Amniotic epithelial cell (primary cell): ENCODE data around the gene RFPL4AL1.
"Not testable (repeated sequence)": the region's sequence is repeated elsewhere in the genome, so short reads cannot be mapped to it uniquely, and the experiment has no call there.

Experiments
- DNase-seq: peaks from one replicate; pipeline ENCODE4 v3.0.0-alpha.2; 2010; ENCODE audit warnings: low read depth

Gene RFPL4AL1

DNA sequence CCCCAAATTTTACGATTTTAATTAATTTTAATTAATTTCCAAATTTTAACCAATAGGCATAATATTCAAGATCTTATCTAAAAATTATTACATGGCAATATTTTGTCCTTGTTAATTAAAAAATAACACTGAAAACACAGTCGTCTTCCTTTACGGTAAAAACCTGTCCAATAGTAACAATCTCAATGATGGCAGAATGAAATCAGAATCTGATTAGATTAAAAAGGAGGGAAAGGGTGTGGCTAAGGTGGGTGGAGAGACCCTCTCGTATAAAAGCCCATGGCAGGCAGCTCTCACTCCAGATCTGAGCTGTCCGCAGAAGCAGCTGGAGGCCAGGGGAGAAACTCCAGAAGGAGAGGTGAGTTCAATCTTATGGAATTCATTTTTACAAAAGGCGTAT is at the start of gene RFPL4AL1:
Gene RFPL4AL1, plus strand, starts transcription at position 301 of the 400 bp plus-strand sequence. CDS start 2,687 bp downstream, outside the sequence.
- not testable (repeated sequence) for DNase-seq

DNA sequence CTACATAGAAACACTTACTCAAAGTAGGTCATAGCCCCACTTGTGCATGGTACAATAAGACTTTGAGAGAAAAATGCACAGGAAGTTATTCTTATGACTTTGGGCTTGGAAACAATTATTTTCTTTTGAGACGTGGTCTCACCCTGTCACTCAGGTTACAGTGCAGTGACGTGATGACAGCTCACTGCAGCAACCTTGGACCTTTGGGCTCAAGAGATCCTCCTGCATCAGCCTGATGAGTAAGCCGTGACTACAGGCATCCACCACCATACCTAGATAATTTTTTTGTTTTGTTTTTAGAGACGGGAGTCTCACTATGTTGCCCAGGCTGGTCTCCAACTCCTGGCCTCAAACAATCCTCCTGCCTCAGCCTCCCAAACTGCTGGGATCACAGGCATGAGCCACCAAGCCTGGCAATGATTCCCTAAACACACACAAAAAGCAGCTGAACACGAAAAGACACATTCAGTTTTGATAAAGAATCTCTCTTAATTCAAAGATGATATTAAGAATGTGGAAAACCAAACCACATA is 48.6 kb upstream of the RFPL4AL1 start:
- no peak for DNase-seq

DNA sequence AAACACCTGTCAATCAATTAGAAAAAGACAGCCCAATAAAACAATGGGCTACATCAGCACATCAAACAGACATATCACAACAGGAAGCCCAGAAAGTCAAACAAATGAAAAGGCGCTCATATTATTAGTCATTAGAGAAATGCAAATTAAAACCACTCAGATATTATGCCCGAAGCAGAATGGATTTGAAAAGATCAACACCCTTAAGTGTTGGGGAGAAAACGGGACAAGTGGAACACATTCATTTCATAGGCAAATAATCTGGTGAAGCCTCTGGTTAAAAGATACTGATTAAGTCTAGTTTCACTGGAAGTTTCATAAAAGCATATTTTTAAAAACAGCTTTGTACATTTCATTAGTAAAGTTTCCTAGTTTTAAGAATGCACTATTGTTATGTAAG is 48.1 kb upstream of the RFPL4AL1 start:
- DNase-seq = no peak

DNA sequence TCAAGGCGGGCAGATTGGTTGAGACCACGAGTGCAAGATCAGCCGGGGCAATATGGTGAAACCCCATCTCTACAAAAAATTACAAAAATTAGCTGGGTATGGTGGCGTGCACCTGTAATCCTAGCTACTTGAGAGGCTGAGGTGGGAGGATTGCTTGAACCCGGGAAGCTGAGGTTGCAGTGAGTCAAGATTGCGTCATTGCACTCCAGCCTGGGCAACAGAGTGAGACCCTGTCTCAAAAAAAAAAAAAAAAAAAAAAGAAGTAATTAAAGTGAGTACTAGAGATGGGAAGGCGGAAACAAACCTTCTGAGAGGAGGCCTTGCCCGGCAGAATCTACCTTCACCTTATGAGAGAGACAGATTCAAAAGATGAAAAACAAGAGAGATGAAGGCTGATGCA is 45.4 kb upstream of the RFPL4AL1 start:
- no peak for DNase-seq

DNA sequence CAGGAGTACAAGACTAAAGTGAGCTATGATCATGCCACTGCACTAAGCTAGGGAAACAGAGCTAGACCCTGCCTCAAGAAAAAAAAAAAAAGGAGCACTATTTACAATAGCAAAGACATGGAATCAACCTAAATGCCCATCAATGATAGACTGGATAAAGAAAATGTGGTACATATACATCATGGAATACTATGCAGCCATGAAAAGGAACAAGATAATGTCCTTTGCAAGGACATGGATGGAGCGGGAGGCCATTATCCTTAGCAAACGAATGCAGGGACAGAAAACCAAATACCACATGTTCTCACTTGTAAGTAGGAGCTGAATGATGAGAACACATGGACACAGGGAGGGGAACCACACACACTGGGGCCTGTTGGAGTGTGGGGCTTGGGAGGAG is 38.5 kb upstream of the RFPL4AL1 start:
- not testable (repeated sequence) for DNase-seq

DNA sequence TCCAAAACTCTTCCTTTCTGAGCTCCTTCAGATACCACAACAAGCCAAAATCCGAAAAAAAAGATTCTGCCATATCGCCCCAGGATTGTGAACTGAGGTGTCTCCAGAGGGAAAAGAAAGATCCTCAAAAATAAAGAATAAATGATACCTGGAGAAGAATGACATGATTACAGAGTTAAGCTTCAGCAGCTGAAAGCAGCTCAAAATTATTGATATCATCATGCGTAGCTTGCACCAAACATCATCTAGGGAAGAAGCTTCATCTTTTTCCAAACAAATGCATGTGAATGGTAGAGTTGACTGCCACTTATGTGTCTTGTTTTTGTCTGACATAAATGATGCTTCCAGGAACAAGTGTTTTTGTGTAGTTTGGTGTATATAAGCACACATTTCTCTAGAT is 30.6 kb upstream of the RFPL4AL1 start, which contains the start of gene NLRP9:
Gene NLRP9, minus strand, starts transcription at position 101 of the 400 bp plus-strand sequence. Its CDS starts 28 bp downstream, at position 73.
- no peak for DNase-seq

DNA sequence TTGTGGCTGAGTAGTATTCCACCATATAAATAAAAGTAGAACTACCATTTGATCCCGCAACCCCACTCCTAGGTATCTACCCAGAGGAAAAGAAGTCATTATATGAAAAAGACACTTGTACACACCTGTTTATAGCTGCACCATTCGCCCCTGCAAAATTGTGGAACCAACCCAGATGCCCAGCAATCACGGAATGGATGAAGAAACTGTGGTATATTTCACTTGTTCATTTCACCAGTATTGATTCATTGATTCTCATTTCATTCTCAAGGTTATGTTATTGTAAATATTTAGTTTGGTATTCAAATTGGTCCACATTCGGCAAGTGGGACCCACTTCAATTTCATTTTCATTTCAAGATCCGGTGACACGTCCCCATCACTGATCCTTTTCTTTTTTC is 18.2 kb upstream of the RFPL4AL1 start:
- no peak for DNase-seq

DNA sequence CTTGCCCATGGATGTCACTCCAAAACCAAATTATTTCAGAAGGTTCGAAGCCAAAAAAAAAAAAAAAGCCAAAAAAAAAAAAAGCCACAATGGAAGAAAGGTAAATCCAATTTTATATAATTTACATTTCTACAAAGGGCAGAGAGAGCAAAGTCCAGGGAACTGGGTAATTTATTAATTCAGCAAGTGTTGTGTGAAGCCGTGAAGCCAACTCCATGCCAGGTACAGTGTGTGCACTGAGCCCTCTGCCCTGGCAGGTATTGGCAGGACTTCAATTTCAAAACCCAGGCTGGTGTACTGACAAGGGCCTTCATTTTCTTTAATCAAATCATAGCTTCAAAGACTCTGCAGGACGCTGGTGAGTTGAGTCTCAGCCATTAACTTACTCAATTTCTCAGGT is 15.5 kb upstream of the RFPL4AL1 start:
- DNase-seq = no peak

DNA sequence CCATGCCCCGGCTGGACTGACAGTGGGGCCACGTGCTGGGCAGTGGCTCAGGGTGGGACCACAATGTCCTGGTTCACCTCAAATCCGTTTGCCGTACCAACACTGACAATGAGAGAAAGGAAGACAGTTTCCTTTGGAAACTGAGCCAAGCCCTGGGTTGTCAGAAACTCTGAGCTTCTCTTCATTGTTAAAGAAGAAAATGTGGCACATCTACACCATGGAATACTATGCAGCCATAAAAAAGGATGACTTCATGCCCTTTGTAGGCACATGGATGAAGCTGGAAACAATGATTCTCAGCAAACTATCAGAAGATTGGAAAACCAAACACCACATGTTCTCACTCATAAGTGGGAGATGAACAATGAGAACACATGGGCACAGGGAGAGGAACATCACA is 12.1 kb upstream of the RFPL4AL1 start:
- not testable (repeated sequence) for DNase-seq

DNA sequence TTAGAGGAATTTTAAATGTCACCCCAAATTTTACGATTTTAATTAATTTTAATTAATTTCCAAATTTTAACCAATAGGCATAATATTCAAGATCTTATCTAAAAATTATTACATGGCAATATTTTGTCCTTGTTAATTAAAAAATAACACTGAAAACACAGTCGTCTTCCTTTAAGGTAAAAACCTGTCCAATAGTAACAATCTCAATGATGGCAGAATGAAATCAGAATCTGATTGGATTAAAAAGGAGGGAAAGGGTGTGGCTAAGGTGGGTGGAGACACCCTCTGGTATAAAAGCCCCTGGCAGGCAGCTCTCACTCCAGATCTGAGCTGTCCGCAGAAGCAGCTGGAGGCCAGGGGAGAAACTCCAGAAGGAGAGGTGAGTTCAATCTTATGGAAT is 10.1 kb upstream of the RFPL4AL1 start, which contains the start of gene RFPL4A:
Gene RFPL4A, plus strand, starts transcription at position 301 of the 400 bp plus-strand sequence. CDS start 2,704 bp downstream, outside the sequence.
- not testable (repeated sequence) for DNase-seq

DNA sequence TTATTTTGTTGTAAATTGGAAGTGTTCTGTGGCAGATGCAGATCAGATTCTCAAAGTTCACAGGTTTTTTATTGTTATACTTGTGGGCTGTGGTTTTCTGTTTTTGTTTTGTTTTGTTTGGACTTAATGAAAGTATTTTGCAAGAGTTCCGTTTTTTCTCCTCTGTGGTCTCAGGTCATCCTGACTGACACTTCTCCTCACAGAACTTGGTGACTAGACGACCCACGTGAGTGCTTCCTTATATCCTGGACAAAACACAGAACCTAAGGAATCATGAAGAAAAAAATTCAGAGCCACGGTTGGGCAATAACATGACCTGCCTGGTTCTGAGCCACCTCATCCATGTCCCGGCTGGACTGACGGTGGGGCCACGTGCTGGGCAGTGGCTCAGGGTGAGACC is 2.5 kb upstream of the RFPL4AL1 start:
- no peak for DNase-seq

DNA sequence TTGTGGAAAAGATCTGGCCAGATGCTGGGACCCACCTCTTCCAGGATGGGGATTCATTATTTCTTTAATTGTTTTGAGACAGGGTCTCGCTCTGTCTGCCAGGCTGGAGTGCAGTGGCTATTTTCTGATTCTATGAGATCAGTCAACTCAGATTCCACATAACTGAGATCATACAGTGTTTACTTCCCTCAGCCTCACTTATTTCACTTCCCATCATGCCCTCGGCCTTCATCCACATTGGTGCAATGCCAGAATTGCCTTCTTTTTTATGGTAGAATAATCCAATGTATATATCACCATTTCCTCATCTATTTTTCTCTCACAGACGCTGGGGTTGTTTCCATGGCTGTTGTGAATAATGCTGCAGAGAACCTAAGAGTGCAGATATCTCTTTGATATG is 714 bp downstream of the RFPL4AL1 start:
- not testable (repeated sequence) for DNase-seq

DNA sequence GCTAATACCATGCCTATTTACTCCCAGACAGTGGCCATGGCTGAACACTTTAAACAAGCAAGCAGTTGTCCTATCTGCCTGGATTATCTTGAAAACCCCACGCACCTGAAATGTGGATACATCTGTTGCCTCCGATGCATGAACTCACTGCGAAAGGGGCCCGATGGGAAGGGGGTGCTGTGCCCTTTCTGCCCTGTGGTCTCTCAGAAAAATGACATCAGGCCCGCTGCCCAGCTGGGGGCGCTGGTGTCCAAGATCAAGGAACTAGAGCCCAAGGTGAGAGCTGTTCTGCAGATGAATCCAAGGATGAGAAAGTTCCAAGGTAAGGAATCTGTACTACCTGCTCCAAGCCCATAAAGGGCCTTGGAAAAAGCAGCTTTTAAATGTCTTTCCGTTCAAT is 8.6 kb downstream of the RFPL4AL1 start:
- DNase-seq = no peak

DNA sequence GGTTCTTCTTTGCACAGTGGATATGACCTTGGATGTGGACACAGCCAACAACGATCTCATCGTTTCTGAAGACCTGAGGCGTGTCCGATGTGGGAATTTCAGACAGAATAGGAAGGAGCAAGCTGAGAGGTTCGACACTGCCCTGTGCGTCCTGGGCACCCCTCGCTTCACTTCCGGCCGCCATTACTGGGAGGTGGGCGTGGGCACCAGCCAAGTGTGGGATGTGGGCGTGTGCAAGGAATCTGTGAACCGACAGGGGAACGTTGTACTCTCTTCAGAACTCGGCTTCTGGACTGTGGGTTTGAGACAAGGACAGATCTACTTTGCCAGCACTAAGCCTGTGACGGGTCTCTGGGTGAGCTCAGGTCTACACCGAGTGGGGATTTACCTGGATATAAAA is 9.4 kb downstream of the RFPL4AL1 start:
- no peak for DNase-seq

DNA sequence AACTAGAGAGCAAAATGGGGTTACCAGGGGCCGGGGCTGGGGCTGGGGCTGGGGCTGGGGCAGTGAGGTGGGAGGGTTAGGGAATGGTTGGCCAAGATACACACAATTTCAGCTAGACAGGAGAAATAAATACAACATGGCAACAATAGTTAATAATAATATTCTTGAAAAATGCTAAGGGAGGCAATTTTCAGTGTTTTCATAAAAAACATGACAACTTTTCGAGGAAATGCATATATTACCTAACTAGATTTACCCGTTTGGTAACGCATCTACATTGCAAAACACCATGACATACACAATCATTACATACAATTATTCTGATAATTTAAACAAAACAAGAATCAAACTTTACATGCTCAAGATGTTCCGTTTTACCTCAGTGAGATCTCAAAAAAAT is 12.2 kb downstream of the RFPL4AL1 start:
- no peak for DNase-seq

DNA sequence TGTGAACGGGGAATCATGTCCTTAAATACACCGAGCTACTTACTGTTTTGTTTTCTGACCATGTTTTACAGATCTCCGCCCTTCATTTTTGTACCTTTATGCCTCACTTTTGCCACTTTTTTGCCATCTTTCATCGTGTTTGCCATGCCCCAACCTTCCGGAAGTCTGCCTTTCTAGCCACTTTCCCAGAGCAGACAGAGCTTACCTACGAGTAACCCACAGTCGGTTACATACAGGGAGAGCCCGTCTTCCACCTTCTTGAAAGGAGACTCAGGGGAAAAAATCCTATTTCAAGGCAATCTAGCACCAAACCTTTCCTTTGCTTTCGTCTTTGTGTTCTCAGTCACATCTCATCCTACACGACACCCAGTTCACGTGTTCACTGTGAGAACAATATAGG is 26.1 kb downstream of the RFPL4AL1 start:
- no peak for DNase-seq

DNA sequence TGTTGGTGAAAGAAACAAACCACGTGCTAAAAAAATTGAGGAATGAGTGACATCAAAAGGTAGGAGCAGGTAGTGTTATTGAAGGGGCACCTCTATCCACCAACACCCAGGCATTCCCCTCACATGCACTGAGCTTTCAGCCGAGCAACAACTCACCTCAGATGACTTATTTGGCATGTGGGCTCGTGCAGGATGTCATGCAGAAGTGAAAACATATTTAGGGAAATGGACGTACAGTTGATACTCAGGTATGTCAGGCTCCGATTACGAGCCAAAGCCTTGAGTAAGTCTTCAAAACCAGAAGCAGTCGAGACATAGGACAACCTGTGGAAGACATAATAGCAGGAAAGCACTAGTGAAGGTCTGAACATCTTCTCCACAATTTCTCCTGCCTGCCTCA is 32.5 kb downstream of the RFPL4AL1 start:
- DNase-seq = no peak

DNA sequence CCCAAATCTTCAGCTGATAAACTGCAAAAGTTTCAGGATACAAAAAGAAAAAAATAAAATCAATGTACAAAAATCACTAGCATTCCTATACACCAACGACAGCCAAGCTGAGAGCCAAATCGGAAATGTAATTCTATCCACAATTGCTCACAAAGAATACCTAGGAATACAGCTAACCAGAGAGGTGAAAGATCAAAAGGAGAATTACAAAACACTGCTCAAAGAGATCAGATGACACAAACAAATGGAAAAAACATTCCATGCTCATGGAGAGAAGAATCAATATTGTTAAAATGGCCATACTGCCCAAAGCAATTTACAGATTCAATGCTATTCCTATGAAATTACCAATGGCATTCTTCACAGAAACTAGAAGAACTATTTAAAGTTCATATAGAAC is 33.4 kb downstream of the RFPL4AL1 start:
- no peak for DNase-seq

DNA sequence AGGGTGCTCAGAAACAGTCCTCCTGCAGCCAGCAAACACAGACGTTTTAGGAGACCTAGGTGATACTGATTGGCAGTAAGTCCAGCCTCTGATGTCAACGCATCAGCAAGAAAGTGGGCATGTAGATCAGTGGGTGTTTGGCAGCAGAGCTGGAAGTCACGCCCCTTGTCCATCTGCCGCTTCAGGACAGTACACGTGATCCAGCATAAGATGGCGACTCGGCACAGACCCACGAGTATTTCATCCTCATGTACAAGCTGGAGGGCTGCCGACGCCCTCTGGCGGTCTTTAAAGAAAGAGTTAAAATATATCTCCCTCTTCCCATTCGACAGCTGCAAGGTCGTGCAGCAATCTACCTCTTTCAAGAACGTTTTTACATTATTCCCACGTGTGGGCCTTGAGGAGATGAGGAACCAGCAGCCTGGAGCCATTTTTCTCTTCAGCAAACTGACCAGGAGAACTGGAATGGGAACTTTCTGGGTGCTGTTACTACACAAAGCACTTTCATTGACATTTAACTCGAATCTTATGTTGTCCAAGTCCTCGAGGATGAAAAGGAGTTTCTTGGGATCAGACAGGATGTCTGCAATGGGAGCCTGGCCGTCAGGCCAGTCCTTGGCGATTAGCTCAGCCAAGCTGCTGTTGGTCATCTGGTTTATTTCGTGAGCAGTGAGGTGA is 40.6 kb downstream of the RFPL4AL1 start:
- DNase-seq = peak; percentile 41

DNA sequence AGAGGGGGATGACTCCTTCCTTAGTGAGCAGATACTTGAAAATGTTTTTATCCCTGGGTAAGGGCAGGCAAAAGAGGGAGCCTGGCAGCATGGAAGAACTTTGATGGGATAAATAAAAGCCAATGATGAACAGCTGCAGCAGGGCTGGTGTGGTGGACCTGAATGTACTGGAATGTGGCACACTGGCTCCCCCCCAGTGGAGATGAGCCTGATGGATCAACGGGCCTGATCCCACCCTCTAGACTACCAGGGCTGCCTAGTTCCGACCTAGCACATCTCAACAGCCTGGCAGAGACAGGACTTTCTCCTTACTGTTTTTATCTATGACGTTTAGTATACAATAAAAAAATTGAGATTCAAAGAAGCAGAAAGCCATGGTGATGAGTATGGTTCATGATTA is 42.4 kb downstream of the RFPL4AL1 start:
- no peak for DNase-seq

DNA sequence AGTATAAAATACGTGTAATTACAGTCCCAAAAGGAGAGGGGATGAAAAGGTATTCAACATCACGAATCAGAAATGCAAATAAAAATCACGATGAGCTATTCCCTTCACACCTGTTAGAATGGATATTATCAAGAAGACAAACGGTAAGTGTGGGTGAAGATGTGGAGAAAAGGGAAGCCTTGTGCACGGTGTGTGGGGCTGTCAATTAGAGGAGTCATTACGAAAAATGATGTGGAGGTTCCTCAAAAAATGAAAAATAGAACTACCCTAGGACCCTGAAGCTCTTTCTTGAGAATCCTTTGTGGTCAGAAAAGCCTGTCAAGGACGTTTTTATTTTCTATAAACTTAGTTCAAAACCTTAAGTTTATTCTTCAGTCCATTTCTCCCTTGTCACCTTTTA is 43.5 kb downstream of the RFPL4AL1 start:
- no peak for DNase-seq

DNA sequence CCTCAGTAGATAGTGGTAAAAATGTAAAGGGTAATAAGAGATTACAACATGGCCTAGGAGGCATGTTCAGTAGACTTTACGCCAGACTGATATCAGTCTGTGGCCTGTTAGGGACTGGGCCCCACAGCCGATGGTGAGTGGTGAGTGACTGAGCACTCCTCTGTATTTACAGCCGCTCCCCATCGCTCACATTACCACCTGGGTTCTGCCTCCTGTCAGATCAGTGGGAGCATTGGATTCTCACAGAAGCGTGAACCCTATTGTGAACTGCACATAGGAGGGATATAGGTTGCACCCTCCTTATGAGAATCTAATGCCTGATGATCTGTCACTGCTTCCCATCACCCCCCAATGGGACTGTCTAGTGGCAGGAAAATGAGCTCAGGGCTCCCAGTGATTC is 45.0 kb downstream of the RFPL4AL1 start:
- DNase-seq = no peak

DNA sequence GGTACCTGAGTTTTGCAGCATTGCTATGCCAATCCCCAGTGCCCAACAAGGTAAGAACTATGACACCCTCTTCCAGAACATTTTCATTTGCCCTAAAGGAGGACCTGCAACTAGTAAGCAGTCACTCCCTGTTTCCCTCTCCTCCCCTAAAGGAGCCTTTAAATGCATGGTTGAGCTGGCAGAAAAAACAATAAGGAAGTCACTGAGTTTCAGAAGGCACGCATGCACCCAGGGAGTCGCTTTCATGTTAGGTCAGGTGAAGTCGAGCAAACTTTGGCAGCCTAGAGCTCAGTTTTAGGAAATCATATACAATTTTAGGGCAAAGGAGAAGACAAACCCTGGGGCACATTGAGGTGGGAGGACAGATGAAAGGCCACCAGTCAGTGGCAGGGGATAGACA is 51.1 kb downstream of the RFPL4AL1 start:
- DNase-seq = no peak
